Karpas-422 (cell line): Measurements from ENCODE around the gene TWSG1. TPM values are rescaled to one million over a fixed set of nuclear protein-coding genes. Genes with fewer than 3 reads are reported as not detected.
"Not testable (repeated sequence)": the region's sequence is repeated elsewhere in the genome, so short reads cannot be mapped to it uniquely, and the experiment has no call there.

ENCODE experiments used
- DNase-seq: peaks from one replicate; pipeline ENCODE4 v3.0.0-alpha.2; 2015
- H2AFZ ChIP-seq: fragments of 200-600 bp; sonication (generic); 2 replicates; pipeline ENCODE4 v1.6.1; 2014; ENCODE audit warnings: antibody characterized with exemption, low read length, mixed read lengths
- H3K27ac ChIP-seq: fragments of 200-600 bp; sonication (generic); 2 replicates; pipeline ENCODE4 v1.5.1; 2014; ENCODE audit warnings: mild to moderate bottlenecking, low read length, moderate library complexity
- H3K27me3 ChIP-seq: fragments of 200-600 bp; sonication (generic); 2 replicates; pipeline ENCODE4 v1.6.1; 2014; ENCODE audit warnings: low read length, mixed read lengths
- H3K36me3 ChIP-seq: fragments of 200-600 bp; sonication (generic); 2 replicates; pipeline ENCODE4 v1.6.1; 2014; ENCODE audit warnings: low read length, mixed read lengths; ENCODE audit not compliant: insufficient read depth
- H3K4me1 ChIP-seq: fragments of 200-600 bp; sonication (generic); 2 replicates; pipeline ENCODE4 v1.6.1; 2014; ENCODE audit warnings: mild to moderate bottlenecking, low read length, mixed read lengths
- H3K4me2 ChIP-seq: fragments of 200-600 bp; sonication (generic); 2 replicates; pipeline ENCODE4 v1.6.1; 2014; ENCODE audit warnings: low read length, low read depth, mild to moderate bottlenecking; ENCODE audit not compliant: poor library complexity, severe bottlenecking
- H3K4me3 ChIP-seq: fragments of 200-600 bp; sonication (generic); 2 replicates; pipeline ENCODE4 v1.5.1; 2014; ENCODE audit warnings: mild to moderate bottlenecking, antibody characterized with exemption, low read length, mixed read lengths
- H3K79me2 ChIP-seq: fragments of 200-600 bp; sonication (generic); 2 replicates; pipeline ENCODE4 v1.6.1; 2014; ENCODE audit warnings: mild to moderate bottlenecking, low read length, mixed read lengths
- H3K9ac ChIP-seq: fragments of 200-600 bp; sonication (generic); 2 replicates; pipeline ENCODE4 v1.6.0; 2014; ENCODE audit warnings: low read length
- H3K9me2 ChIP-seq: fragments of 200-600 bp; sonication (generic), shearing (Covaris generic); replicated peaks from 2 replicates; pipeline ENCODE4 v1.6.0; 2014; ENCODE audit warnings: mild to moderate bottlenecking, low read length, moderate library complexity; ENCODE audit not compliant: insufficient read depth
- H3K9me3 ChIP-seq: fragments of 300-700, 200-600 bp; sonication (generic); 2 replicates; pipeline ENCODE4 v1.6.1; 2014; ENCODE audit warnings: low read length, mixed read lengths
- H4K20me1 ChIP-seq: fragments of 200-600 bp; sonication (generic); 2 replicates; pipeline ENCODE4 v1.6.1; 2014; ENCODE audit warnings: mild to moderate bottlenecking, antibody characterized with exemption, low read length, low read depth; ENCODE audit not compliant: insufficient read depth
- total RNA-seq: library from RNA; depleted of rRNA; stranded (reverse); fragments of >200 nt; shearing (Covaris generic); gene quantifications from 2 replicates; pipeline ENCODE4 v1.2.3, GENCODE V29; 2014; ENCODE audit warnings: low replicate concordance

TWSG1 gene
- total RNA-seq, 1 experiment from 2014 or later = 16.0 TPM

- H4K20me1 ChIP-seq = no peaks in the 10 kb centered on the region
- H3K27ac ChIP-seq = no peak overlapping the region
- no peak overlapping the region for H3K9ac ChIP-seq
- DNase-seq = no peak
- no peaks in the 10 kb centered on the region for H3K9me2 ChIP-seq
- no peaks in the 10 kb centered on the region for H3K4me1 ChIP-seq
- H2AFZ ChIP-seq = no peak overlapping the region
- no peak overlapping the region for H3K4me2 ChIP-seq
- H3K79me2 ChIP-seq = no peaks in the 10 kb centered on the region
- no peak overlapping the region for H3K4me3 ChIP-seq
- H3K9me3 ChIP-seq = no peaks in the 10 kb centered on the region
- no peaks in the 10 kb centered on the region for H3K36me3 ChIP-seq
- H3K27me3 ChIP-seq = no peaks in the 10 kb centered on the region
These were observed 66.6 kb downstream of the TWSG1 start for GRCh38 chr18:9401176-9401575.

GRCh38 chr18:9402358-9403007, 67.9 kb downstream of the TWSG1 start:
- H3K27me3 ChIP-seq, H3K4me2 ChIP-seq, DNase-seq, H3K9me3 ChIP-seq, H3K4me1 ChIP-seq, H2AFZ ChIP-seq, H3K9ac ChIP-seq, H3K9me2 ChIP-seq, H4K20me1 ChIP-seq, H3K79me2 ChIP-seq, H3K36me3 ChIP-seq, H3K4me3 ChIP-seq, H3K27ac ChIP-seq: not testable (repeated sequence)

- Histone ChIP-seq H4K20me1 (no peaks in the 10 kb centered on the region), H3K27ac (no peak overlapping the region), H3K9ac (no peak overlapping the region), H3K9me2 (no peaks in the 10 kb centered on the region), H3K4me2 (no peak overlapping the region), H3K4me1 (no peaks in the 10 kb centered on the region), H3K79me2 (no peaks in the 10 kb centered on the region), H2AFZ (no peak overlapping the region), H3K27me3 (no peaks in the 10 kb centered on the region), H3K9me3 (no peaks in the 10 kb centered on the region), H3K4me3 (no peak overlapping the region), H3K36me3 (no peaks in the 10 kb centered on the region)
- peak; percentile 61 for DNase-seq
These were observed 69.4 kb downstream of the TWSG1 start for GRCh38 chr18:9403795-9404564.

GRCh38 chr18:9404565-9405060, 70.0 kb downstream of the TWSG1 start:
- H3K36me3 ChIP-seq = no peaks in the 10 kb centered on the region
- no peaks in the 10 kb centered on the region for H4K20me1 ChIP-seq
- no peak overlapping the region for H3K9ac ChIP-seq
- no peak for DNase-seq
- no peak overlapping the region for H3K4me3 ChIP-seq
- no peaks in the 10 kb centered on the region for H3K4me1 ChIP-seq
- H3K9me2 ChIP-seq = no peaks in the 10 kb centered on the region
- H2AFZ ChIP-seq = no peak overlapping the region
- H3K27me3 ChIP-seq = no peaks in the 10 kb centered on the region
- no peaks in the 10 kb centered on the region for H3K9me3 ChIP-seq
- H3K79me2 ChIP-seq = no peaks in the 10 kb centered on the region
- H3K4me2 ChIP-seq = no peak overlapping the region
- no peak overlapping the region for H3K27ac ChIP-seq

GRCh38 chr18:9405130-9405529, 70.6 kb downstream of the TWSG1 start:
- DNase-seq = no peak
- Histone ChIP-seq H4K20me1 (no peaks in the 10 kb centered on the region), H3K4me2 (no peak overlapping the region), H3K9me3 (no peaks in the 10 kb centered on the region), H3K36me3 (no peaks in the 10 kb centered on the region), H3K27me3 (no peaks in the 10 kb centered on the region), H3K9me2 (no peaks in the 10 kb centered on the region), H3K4me1 (no peaks in the 10 kb centered on the region), H3K27ac (no peak overlapping the region), H3K4me3 (no peak overlapping the region), H3K9ac (no peak overlapping the region), H3K79me2 (no peaks in the 10 kb centered on the region), H2AFZ (no peak overlapping the region)

GRCh38 chr18:9405977-9406376, 71.4 kb downstream of the TWSG1 start:
- Histone ChIP-seq H3K4me2 (no peak overlapping the region), H3K36me3 (no peaks in the 10 kb centered on the region), H3K4me1 (no peaks in the 10 kb centered on the region), H3K79me2 (no peaks in the 10 kb centered on the region), H3K9me3 (no peaks in the 10 kb centered on the region), H3K9me2 (no peaks in the 10 kb centered on the region), H4K20me1 (no peaks in the 10 kb centered on the region), H3K27me3 (no peaks in the 10 kb centered on the region), H3K4me3 (no peak overlapping the region), H2AFZ (no peak overlapping the region), H3K9ac (no peak overlapping the region), H3K27ac (no peak overlapping the region)
- no peak for DNase-seq

- no peaks in the 10 kb centered on the region for H3K27me3 ChIP-seq
- no peaks in the 10 kb centered on the region for H3K9me2 ChIP-seq
- no peaks in the 10 kb centered on the region for H3K79me2 ChIP-seq
- no peak overlapping the region for H3K4me2 ChIP-seq
- H2AFZ ChIP-seq = no peak overlapping the region
- no peaks in the 10 kb centered on the region for H3K36me3 ChIP-seq
- H4K20me1 ChIP-seq = no peaks in the 10 kb centered on the region
- no peaks in the 10 kb centered on the region for H3K4me1 ChIP-seq
- no peak overlapping the region for H3K9ac ChIP-seq
- H3K4me3 ChIP-seq = no peak overlapping the region
- no peaks in the 10 kb centered on the region for H3K9me3 ChIP-seq
- H3K27ac ChIP-seq = no peak overlapping the region
- no peak for DNase-seq
These were observed 75.9 kb downstream of the TWSG1 start for GRCh38 chr18:9410515-9410914.

- Histone ChIP-seq H3K4me2 (no peak overlapping the region), H3K36me3 (no peaks in the 10 kb centered on the region), H3K4me3 (no peak overlapping the region), H3K4me1 (no peaks in the 10 kb centered on the region), H3K9me3 (no peaks in the 10 kb centered on the region), H4K20me1 (no peaks in the 10 kb centered on the region), H2AFZ (no peak overlapping the region), H3K9me2 (no peaks in the 10 kb centered on the region), H3K79me2 (no peaks in the 10 kb centered on the region), H3K27me3 (no peaks in the 10 kb centered on the region), H3K9ac (no peak overlapping the region), H3K27ac (no peak overlapping the region)
- DNase-seq = no peak
These were observed 79.0 kb downstream of the TWSG1 start for GRCh38 chr18:9413576-9413975.
